ENCODE data around the gene CSN2.

The CSN2 gene

GRCh38 chr4:69984030-69984443 is 18.5 kb upstream of the CSN2 start:
- no peak for DNase-seq (ENCODE audit: low read depth in 1 of 2, low spot score in 1 of 2)
- Histone ChIP-seq H3K4me3 (replicated peaks; ENCODE audit: insufficient read depth, low read length) (no peak overlapping the region), H3K27me3 (ENCODE audit: insufficient read depth, poor library complexity, severe bottlenecking) (no peaks in the 10 kb centered on the region), H3K27ac (replicated peaks) (no peak overlapping the region)
- no peak for TF ChIP-seq CTCF (IDR thresholded peaks at IDR 0.05; ENCODE audit: insufficient read depth, low read length)
- TF ChIP-seq REST (IDR thresholded peaks at IDR 0.05; ENCODE audit: insufficient replicate concordance, low read depth) = no peak
- TF ChIP-seq SPI1 (IDR thresholded peaks at IDR 0.05; ENCODE audit: borderline replicate concordance, low read depth) = no peak
- no peak for TF ChIP-seq GABPA (IDR thresholded peaks at IDR 0.05; ENCODE audit: low read depth)
- no peak for TF ChIP-seq POLR2AphosphoS5 (IDR thresholded peaks at IDR 0.05; ENCODE audit: low read depth)

GRCh38 chr4:69977582-69977981 is 12.1 kb upstream of the CSN2 start:
- Histone ChIP-seq H3K27me3 (ENCODE audit: insufficient read depth, poor library complexity, severe bottlenecking) (no peaks in the 10 kb centered on the region), H3K4me3 (replicated peaks; ENCODE audit: insufficient read depth, low read length) (no peak overlapping the region), H3K27ac (replicated peaks) (no peak overlapping the region)
- TF ChIP-seq GABPA (IDR thresholded peaks at IDR 0.05; ENCODE audit: low read depth) (no peak), POLR2AphosphoS5 (IDR thresholded peaks at IDR 0.05; ENCODE audit: low read depth) (no peak), CTCF (IDR thresholded peaks at IDR 0.05; ENCODE audit: insufficient read depth, low read length) (no peak), SPI1 (IDR thresholded peaks at IDR 0.05; ENCODE audit: borderline replicate concordance, low read depth) (no peak), REST (IDR thresholded peaks at IDR 0.05; ENCODE audit: insufficient replicate concordance, low read depth) (no peak)
- DNase-seq (ENCODE audit: low read depth in 1 of 2, low spot score in 1 of 2) = no peak

- TF ChIP-seq REST (IDR thresholded peaks at IDR 0.05; ENCODE audit: insufficient replicate concordance, low read depth) (no peak), GABPA (IDR thresholded peaks at IDR 0.05; ENCODE audit: low read depth) (no peak), CTCF (IDR thresholded peaks at IDR 0.05; ENCODE audit: insufficient read depth, low read length) (no peak), POLR2AphosphoS5 (IDR thresholded peaks at IDR 0.05; ENCODE audit: low read depth) (no peak), SPI1 (IDR thresholded peaks at IDR 0.05; ENCODE audit: borderline replicate concordance, low read depth) (no peak)
- no peak for DNase-seq (ENCODE audit: low read depth in 1 of 2, low spot score in 1 of 2)
- H3K4me3 ChIP-seq (replicated peaks; ENCODE audit: insufficient read depth, low read length) = no peak overlapping the region
- H3K27ac ChIP-seq (replicated peaks) = no peak overlapping the region
- no peaks in the 10 kb centered on the region for H3K27me3 ChIP-seq (ENCODE audit: insufficient read depth, poor library complexity, severe bottlenecking)
These were observed 9.1 kb upstream of the CSN2 start for GRCh38 chr4:69974631-69975030.
